CD4-positive, alpha-beta T cell treated with Interleukin-4 for 4 hours (primary cell): Measurements from ENCODE around the gene HMGN4.
A peak's percentile ranks its signal among the peaks of the same experiment; 100 is the strongest.

Experiments
- DNase-seq: peaks from one replicate; pipeline ENCODE4 v3.0.0-alpha.2; 2020

The HMGN4 gene

DNA sequence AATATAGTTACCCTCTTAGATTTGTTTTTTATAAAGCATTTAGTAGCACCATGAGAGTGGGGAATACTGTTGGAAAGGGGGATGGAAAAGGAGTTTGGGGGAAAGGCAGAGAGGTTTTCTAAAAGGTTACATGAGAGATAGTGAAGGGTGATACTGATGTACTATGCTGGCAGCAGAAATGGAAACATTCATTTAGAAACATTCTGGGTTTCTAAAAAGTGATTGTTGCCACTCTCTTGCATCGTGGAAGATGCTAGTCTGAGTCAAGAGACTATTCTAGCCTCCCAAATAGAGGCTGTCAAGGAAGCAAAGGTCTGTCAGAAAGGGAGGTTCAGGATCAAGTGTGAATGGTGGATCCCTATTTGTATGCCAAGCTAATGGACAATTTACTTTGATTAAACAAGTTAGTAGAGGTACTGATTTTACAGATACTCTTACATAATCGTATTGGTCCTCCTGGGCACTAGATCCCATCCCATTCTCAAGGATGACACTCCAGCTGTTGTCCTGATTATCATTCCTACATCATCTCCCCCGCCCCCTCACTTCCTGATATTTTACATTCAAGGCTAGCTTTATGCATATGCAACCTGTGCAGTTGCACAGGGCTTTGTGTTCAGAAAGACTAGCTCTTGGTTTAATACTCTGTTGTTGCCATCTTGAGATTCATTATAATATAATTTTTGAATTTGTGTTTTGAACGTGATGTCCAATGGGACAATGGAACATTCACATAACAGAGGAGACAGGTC is 43.2 kb downstream of the HMGN4 start:
- no peak for DNase-seq

DNA sequence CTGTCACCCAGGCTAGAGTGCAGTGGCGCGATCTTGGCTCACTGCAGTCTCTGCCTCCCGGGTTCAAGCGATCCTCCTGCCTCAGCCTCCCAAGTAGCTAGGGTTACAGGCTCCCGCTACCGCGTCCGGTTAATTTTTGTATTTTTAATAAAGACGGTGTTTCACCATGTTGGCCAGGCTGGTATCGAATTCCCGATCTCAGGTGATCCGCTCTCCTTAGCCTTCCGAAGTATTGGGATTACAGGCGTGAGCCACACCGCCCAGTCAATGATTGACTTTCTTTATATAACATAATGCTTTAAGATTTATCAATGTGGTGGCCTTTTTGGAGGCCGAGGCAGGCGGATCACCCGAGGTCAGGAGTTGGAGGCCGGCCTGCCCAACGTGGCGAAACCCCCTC is 50.8 kb downstream of the HMGN4 start:
- no peak for DNase-seq

DNA sequence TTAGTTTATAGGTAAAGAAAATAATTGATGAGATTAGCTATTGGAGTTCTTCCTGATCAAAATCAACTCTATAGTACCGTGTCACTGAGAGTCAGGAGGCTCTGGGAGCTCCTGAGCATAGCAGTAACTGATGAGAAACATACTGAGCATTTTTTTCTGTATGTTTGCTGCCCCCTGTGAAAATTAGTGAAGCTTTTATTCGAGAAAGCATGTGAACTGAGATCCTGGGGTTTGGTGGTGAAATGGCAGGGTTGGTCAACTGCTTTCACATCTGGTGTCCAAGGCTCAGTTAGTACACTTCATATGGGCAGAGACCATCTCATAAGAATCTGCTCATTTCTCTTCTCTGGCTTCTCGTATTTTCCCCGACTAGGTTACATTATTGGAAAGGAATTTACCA is 54.5 kb downstream of the HMGN4 start:
- no peak for DNase-seq

DNA sequence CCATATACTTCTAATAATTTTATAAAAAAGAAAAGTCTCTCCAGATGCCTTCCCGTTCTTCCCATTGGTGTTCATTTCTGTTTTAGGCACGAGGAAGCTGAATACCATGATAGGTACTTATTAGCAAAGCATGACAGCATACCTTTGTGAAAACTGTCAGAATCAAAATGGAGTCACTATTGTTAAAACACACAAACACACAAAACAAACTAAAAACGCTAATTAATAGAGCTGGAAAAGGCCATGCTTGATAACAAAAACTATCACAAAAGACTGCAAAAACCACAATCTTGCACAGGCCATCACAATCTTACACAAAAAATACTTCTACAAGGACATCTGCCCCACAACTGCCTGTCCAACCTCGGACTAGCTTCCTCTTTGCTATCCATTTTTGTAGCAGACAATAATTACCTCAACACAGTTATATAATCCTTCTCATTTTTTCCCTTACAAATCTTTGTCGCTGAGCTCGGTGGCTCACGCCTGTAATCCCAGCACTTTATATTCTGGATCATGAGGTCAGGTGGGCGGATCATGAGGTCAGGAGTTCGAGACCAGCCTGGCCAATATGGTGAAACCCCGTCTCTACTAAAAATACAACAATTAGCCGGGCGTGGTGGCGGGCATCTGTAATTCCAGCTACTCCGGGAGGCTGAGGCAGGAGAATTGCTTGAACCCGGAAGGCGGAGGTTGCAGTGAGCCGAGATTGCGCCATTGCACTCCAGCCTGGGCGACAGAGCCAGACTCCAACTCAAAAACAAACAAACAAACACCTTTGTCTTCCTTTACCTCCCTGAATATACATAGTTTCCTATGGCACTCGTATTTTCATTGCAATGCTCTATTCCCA is 55.3 kb downstream of the HMGN4 start:
- DNase-seq: no peak

DNA sequence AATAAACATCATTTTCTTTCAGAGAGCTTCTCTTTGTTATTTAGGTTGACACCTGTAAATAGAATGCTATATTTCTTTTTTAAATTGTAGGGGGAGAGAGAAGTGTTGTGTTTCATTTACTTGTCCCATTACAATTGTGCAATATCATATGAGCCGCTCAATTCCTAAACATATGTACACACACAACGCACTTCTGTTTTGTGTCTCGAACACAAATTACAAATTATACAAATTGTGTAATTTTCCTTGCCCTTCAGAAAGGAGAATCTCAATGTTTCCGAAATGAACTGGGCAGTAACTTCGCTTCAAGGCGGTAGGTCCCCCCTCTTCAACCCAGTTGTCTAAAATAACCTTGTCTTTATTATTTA is 55.9 kb downstream of the HMGN4 start:
- DNase-seq: no peak

DNA sequence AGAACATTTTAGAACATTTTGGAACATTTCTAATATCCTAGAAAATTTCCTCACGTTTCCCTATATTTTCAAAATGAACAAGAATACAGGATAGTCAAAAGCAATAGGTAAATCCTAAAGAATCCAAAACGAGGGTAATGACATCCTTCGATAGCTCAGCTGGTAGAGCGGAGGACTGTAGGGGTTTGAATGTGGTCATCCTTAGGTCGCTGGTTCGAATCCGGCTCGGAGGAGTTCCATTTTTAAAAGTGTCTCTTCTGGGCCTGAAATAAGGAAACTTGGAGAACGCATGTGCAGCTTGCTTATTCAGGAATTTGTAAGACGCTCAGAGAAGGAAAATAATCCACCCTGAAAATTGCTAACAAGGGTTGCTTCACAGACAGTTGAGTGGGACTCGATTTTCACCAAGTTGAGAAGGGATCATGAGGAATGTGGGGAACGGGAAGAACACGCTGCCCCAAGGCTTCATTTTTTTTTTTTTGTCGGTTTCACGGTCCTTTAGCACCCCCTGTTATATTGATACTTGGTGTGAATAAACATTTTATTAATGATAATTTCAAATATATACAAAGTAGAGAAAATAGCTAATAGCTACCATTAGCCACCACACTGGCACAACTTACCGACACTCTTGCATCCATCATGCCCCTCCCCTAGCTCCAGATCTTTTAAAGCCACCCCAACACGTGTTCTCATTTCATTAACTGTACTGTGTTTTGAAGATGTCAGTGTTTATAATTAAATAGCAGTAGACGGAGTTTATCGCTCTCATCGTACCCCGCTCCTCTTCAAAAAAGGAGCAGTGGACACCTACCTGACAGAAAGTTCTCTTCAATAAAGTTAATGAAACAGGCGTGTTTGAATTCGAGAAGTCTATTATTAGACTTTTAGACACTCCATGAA is 56.8 kb downstream of the HMGN4 start:
- no peak for DNase-seq

DNA sequence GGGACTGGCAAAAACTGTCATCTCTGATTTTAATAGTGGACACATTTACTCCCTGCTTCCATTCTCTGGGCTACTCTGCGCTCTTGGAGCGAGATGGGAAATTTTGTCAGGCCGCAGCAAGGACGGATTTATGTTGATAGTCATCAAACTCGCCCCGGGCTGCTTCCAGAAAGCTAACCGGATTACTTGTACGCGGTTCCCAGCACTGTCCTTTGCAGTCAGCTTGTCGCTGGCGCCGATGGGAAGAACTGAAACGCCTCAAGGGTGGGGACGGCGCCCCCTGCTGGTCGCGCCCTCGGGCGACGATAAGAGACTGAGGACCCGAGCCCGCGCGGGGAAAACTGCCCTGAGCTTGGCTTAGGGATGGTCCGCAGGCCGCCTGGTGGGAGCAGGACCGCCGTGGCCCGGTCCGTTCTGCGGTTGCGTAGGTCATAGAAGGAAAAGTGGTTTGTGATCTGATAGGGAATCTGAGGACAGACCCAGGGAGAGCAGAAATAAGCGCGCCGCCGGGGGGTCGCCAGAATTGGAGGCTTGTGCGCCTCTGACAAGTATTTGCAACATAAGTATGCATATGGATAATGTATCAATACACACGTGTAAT is 57.6 kb downstream of the HMGN4 start:
- peak; percentile 81 for DNase-seq
